K562 (cell line): ENCODE data around the gene DCUN1D2. TPM values are rescaled to one million over a fixed set of nuclear protein-coding genes. Genes with fewer than 3 reads are reported as not detected.

Experiments used
- ELF4 ChIP-seq: fragments of 450-650 bp; formaldehyde crosslinking; IDR thresholded peaks from 2 replicates; pipeline ENCODE4 v1.4.0; 2022; ENCODE audit warnings: missing genetic modification characterization
- ESRRB ChIP-seq: fragments of 250-450 bp; sonication (Bioruptor Pico); IDR thresholded peaks from 2 replicates; pipeline ENCODE4 v1.5.0; 2020; ENCODE audit warnings: mild to moderate bottlenecking, moderate library complexity, borderline replicate concordance
- ETS2 ChIP-seq: IDR thresholded peaks from 2 replicates; pipeline ENCODE4 v1.6.1; 2016; ENCODE audit warnings: borderline replicate concordance, missing genetic modification characterization, mild to moderate bottlenecking, moderate library complexity, missing compliant biosample characterization; ENCODE audit not compliant: poor library complexity, severe bottlenecking
- MECOM ChIP-seq: fragments of 250-450 bp; sonication (Bioruptor Pico); IDR thresholded peaks from 2 replicates; pipeline ENCODE4 v1.8.0; 2022; ENCODE audit warnings: inconsistent platforms
- MEIS2 ChIP-seq: fragments of 450-650 bp; IDR thresholded peaks from 2 replicates; pipeline ENCODE4 v1.6.1; 2014; ENCODE audit warnings: mild to moderate bottlenecking; ENCODE audit not compliant: partially characterized antibody
- MLX ChIP-seq, 2 experiments: fragments of 450-650 bp in 1 of 2; sonication (generic) in 1 of 2; formaldehyde crosslinking; conservative IDR thresholded peaks; 2 replicates each; pipeline versions ENCODE4 v1.4.0 to v1.8.1; 2020 to 2022; ENCODE audit warnings: mild to moderate bottlenecking in 1 of 2, missing genetic modification reagents in 1 of 2
- NEUROD1 ChIP-seq: fragments of 150-350 bp; IDR thresholded peaks from 2 replicates; pipeline ENCODE4 v1.6.1; 2014; ENCODE audit warnings: borderline replicate concordance, low read length, low read depth; ENCODE audit not compliant: partially characterized antibody
- NRF1 ChIP-seq, 2 experiments: fragments of 450-650 bp; IDR thresholded peaks in 1 of 2; conservative IDR thresholded peaks in 1 of 2; 2 replicates each; pipeline ENCODE4 v1.6.1; 2014; ENCODE audit warnings: mild to moderate bottlenecking in 2 of 2
- PML ChIP-seq: IDR thresholded peaks from 2 replicates; pipeline ENCODE4 v1.6.1; 2012; ENCODE audit warnings: low read length, inconsistent platforms
- POLR2G ChIP-seq: fragments of 200-400 bp; formaldehyde crosslinking; IDR thresholded peaks from 2 replicates; pipeline ENCODE4 v1.6.1; 2017; ENCODE audit warnings: low read depth, mild to moderate bottlenecking, antibody characterized with exemption, low read length, moderate library complexity
- RNF2 ChIP-seq: sonication (generic); IDR thresholded peaks from 2 replicates; pipeline ENCODE4 v1.6.1; 2016
- TARDBP ChIP-seq: fragments of 450-650 bp; IDR thresholded peaks from 2 replicates; pipeline ENCODE4 v1.6.1; 2016
- THAP12 ChIP-seq: fragments of 250-450 bp; sonication (Bioruptor Pico); IDR thresholded peaks from 2 replicates; pipeline ENCODE4 v1.9.0; 2021; ENCODE audit warnings: mild to moderate bottlenecking, inconsistent platforms
- UBTF ChIP-seq, 2 experiments: IDR thresholded peaks; 2 replicates each; pipeline ENCODE4 v1.6.1; 2012; ENCODE audit warnings: improper control_type of control experiment in 2 of 2, low read depth in 2 of 2, low read length in 2 of 2, borderline replicate concordance in 1 of 2
- XRCC5 ChIP-seq: fragments of 200-400 bp; formaldehyde crosslinking; IDR thresholded peaks from 2 replicates; pipeline ENCODE4 v1.6.1; 2017; ENCODE audit warnings: low read depth, mild to moderate bottlenecking, low read length
- ZKSCAN8 ChIP-seq: fragments of 200-800 bp; sonication (Bioruptor generic); IDR thresholded peaks from 2 replicates; pipeline ENCODE4 v1.6.1; 2016; ENCODE audit warnings: missing genetic modification characterization, missing compliant biosample characterization
- ZNF311 ChIP-seq: fragments of 250-450 bp; sonication (Bioruptor Pico); IDR thresholded peaks from 2 replicates; pipeline ENCODE4 v1.4.0; 2020; ENCODE audit warnings: mild to moderate bottlenecking, moderate library complexity
- ZNF764 ChIP-seq: fragments of 250-450 bp; sonication (Bioruptor Pico); IDR thresholded peaks from 2 replicates; pipeline ENCODE4 v1.4.0; 2020; ENCODE audit warnings: low read depth, mild to moderate bottlenecking, moderate library complexity
- polyA plus RNA-seq, 8 experiments: library from polyadenylated mRNA; depleted of rRNA in 4 of 8; stranded (reverse) in 5 of 8; unstranded in 3 of 8; fragments of >200 nt; fragmentation: Nextera tagmentation in 2 of 8; fragmentation: Illumina TruSeq in 1 of 8; extraction: Ambion mirVana in 2 of 8; extraction: Trizol in 1 of 8; gene quantifications; 2 replicates each; pipeline versions ENCODE4 v1.2.1 to v1.2.3, GENCODE V29; 2011 to 2014; ENCODE audit warnings: inconsistent platforms in 1 of 8, missing spikeins in 1 of 8
- total RNA-seq, 7 experiments: library from RNA; depleted of rRNA in 6 of 7; stranded (reverse); fragments of >200 nt in 6 of 7; fragmentation: Illumina TruSeq in 2 of 7; extraction: Trizol in 2 of 7; gene quantifications; 2 replicates each; pipeline versions ENCODE4 v1.2.1 to v1.2.3, GENCODE V29; 2011 to 2021; ENCODE audit warnings: low replicate concordance in 1 of 7

The DCUN1D2 gene
- total and polyA plus RNA-seq, 9 of the 15 experiments (the other 6 are each of a cell fraction or from before 2014, with no cell fraction given), result 2.1 to 16.8 (median 11.1) TPM

DNA sequence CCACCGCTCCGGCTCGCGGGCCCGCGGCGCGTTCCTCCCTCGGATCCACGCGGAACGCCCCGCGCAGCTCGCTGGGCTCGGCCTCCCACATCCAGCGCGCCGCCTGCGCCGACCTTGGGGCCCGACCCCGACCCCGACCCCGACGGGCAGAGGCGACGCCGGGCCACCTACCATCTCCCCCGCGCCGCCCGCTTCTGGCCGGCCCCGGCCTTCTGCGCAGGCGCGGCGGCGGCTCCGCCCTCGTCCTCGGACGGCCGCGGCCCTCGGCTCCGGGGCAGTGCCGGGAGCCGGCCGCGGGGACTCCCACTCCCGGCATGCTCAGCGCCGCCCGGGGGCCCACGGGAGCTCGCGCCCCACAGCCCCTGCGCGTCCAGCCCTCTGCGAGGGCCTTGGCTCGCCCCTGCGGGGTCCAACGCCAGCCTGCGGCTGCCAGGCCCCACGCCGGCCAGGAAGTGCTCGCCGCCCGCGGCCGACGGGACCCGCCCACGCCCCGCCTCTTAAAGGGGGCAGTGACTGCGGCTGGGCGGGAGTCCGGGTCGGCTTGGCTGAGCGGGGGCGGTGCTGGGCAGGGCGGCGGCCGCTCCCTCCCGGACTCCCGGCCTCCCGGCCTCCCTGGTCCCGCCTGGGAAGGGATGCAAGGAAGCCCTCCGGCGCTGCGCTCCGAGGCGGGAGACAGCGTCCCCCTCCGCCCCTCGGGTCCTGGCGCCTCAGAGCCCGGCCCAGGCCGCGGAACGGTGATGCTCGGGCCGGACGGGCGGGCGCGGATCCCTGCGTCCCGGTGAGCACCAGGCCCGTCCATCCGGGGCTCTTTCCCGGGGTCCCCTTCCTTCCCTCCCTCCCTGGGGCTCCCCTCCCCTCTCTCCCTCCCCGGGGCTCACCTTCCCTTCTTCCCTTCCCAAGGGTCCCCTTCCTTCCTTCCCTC, at the start of gene DCUN1D2 (continued):
- no peak for TF ChIP-seq ZKSCAN8 (CRISPR knock-in tag)
- TF ChIP-seq ETS2, result no peak
- peak; percentile 59 for TF ChIP-seq MEIS2
- TF ChIP-seq ESRRB (CRISPR knock-in tag), result no peak
- TF ChIP-seq MECOM (CRISPR knock-in tag), result no peak
- TF ChIP-seq ELF4 (CRISPR knock-in tag), result no peak
- peak in 1 of 2 experiments; percentile 67; a peak in 1 of 4 replicates for TF ChIP-seq UBTF (IDR thresholded peaks at IDR 0.05; ENCODE audit: borderline replicate concordance in 1 of 2, low read depth in 2 of 2, low read length in 2 of 2)
- TF ChIP-seq PML, result no peak
- TF ChIP-seq ZNF764 (CRISPR knock-in tag), result no peak
- peak; percentile 13; the same call in 1 of the 2 replicates for TF ChIP-seq RNF2
- peak; percentile 39 for TF ChIP-seq NEUROD1
- no peak for TF ChIP-seq XRCC5
- peak; percentile 100 for TF ChIP-seq TARDBP
- peak in 1 of 2 experiments; percentile 87; a peak in 2 of 4 replicates for TF ChIP-seq NRF1 (conservative IDR thresholded peaks at IDR 0.05 in 1 of 2, IDR thresholded peaks at IDR 0.05 in 1 of 2)
- TF ChIP-seq THAP12 (CRISPR knock-in tag), result no peak; the same call in 1 of the 2 replicates
- no peak for TF ChIP-seq ZNF311 (CRISPR knock-in tag)
- no peak for TF ChIP-seq MLX (CRISPR knock-in tag; conservative IDR thresholded peaks at IDR 0.05)
- peak; percentile 85 for TF ChIP-seq POLR2G
- TF ChIP-seq, all 486 proteins: peak for 87
